HS-27A (cell line): ENCODE measurements around the gene TARS1.
"Not testable (repeated sequence)": the region's sequence is repeated elsewhere in the genome, so short reads cannot be mapped to it uniquely, and the experiment has no call there.

Source experiments
- DNase-seq: peaks from one replicate; pipeline ENCODE4 v3.0.0-alpha.2; 2012; ENCODE audit warnings: low read depth, missing footprints

The TARS1 gene

GRCh38 chr5:33488558-33489355 lies 48.0 kb downstream of the TARS1 start:
- no peak for DNase-seq

- DNase-seq, result no peak
Observed at GRCh38 chr5:33489481-33490067, 48.8 kb downstream of the TARS1 start.

- DNase-seq, result no peak
Observed at GRCh38 chr5:33490071-33490665, 49.4 kb downstream of the TARS1 start.

- no peak for DNase-seq
Observed at GRCh38 chr5:33491941-33492340, 51.2 kb downstream of the TARS1 start.

- no peak for DNase-seq
Observed at GRCh38 chr5:33494466-33494865, 53.7 kb downstream of the TARS1 start.

- no peak for DNase-seq
Observed at GRCh38 chr5:33501260-33501659, 60.5 kb downstream of the TARS1 start.

GRCh38 chr5:33501899-33502298 lies 61.1 kb downstream of the TARS1 start:
- no peak for DNase-seq

- DNase-seq, result no peak
Observed at GRCh38 chr5:33504570-33504969, 63.8 kb downstream of the TARS1 start.

GRCh38 chr5:33507426-33507825 lies 66.7 kb downstream of the TARS1 start:
- peak; percentile 14 for DNase-seq

GRCh38 chr5:33509036-33509435 lies 68.3 kb downstream of the TARS1 start:
- DNase-seq, result no peak

GRCh38 chr5:33513462-33514185 lies 72.9 kb downstream of the TARS1 start:
- DNase-seq, result no peak

GRCh38 chr5:33515366-33515765 lies 74.6 kb downstream of the TARS1 start:
- not testable (repeated sequence) for DNase-seq

- no peak for DNase-seq
Observed at GRCh38 chr5:33516421-33516820, 75.7 kb downstream of the TARS1 start.
